Measurements from ENCODE around the gene ICOS.

- TF ChIP-seq CTCF (IDR thresholded peaks at IDR 0.05) (no peak), POLR2AphosphoS5 (IDR thresholded peaks at IDR 0.05) (no peak)
Observed at GRCh38 chr2:203918839-203919238, 17.7 kb upstream of the ICOS start.
